BJ (cell line): ENCODE results near the gene COTL1. TPM values are rescaled to one million over a fixed set of nuclear protein-coding genes. Genes with fewer than 3 reads are reported as not detected.

Source experiments
- CTCF ChIA-PET: fragments of 350-600 bp; formaldehyde crosslinking; extraction: SDS; loops from one replicate; lab custom pipeline; 2021; ENCODE audit warnings: antibody characterized with exemption, inconsistent platforms; lab: Yijun Ruan, JAX
- POLR2A ChIA-PET: fragments of 300-600 bp; sonication (Branson Sonifier 250); formaldehyde crosslinking; extraction: SDS; loops from one replicate; lab custom pipeline; 2021; ENCODE audit warnings: antibody characterized with exemption; lab: Charles Lee
- DNase-seq: peaks from one replicate; pipeline ENCODE4 v3.0.0-alpha.2; 2011; ENCODE audit warnings: low read depth
- H3K27me3 ChIP-seq: 2 replicates; pipeline ENCODE4 v1.6.0; 2011; ENCODE audit warnings: low read length; ENCODE audit not compliant: control insufficient read depth, insufficient read depth
- H3K36me3 ChIP-seq: 2 replicates; pipeline ENCODE4 v1.5.1; 2011; ENCODE audit warnings: low read length; ENCODE audit not compliant: control insufficient read depth, insufficient read depth
- H3K4me3 ChIP-seq: 2 replicates; pipeline ENCODE4 v1.5.1; 2011; ENCODE audit warnings: low read depth, mild to moderate bottlenecking, control low read depth, low read length
- CTCF ChIP-seq: IDR thresholded peaks from 2 replicates; pipeline ENCODE4 v1.5.1; 2011; ENCODE audit warnings: low read depth, mild to moderate bottlenecking, control low read depth, inconsistent platforms, low read length, moderate library complexity; ENCODE audit not compliant: insufficient read depth
- polyA plus RNA-seq: library from polyadenylated mRNA; depleted of rRNA; stranded (reverse); fragments of >200 nt; gene quantifications from 2 replicates; pipeline ENCODE4 v1.2.3, GENCODE V29; 2011

The COTL1 gene
- polyA plus RNA-seq, 1 experiment: 166 TPM

- POLR2A ChIA-PET: no interaction called here
- no peak for DNase-seq
- no peak overlapping the region for H3K4me3 ChIP-seq
These were observed 60.4 kb downstream of the COTL1 start for GRCh38 chr16:84557504-84557903.

GRCh38 chr16:84557059-84557458, 60.8 kb downstream of the COTL1 start:
- Histone ChIP-seq H3K36me3 (peaks cover 4% of the 10 kb centered on the region; the same call in 1 of the 2 replicates), H3K27me3 (no peaks in the 10 kb centered on the region), H3K4me3 (no peak overlapping the region)
- no peak for TF ChIP-seq CTCF
- DNase-seq: no peak
- POLR2A ChIA-PET: no interaction called here
- CTCF ChIA-PET: interaction anchor here (0.9 to 1.0 kb wide), 2 partner anchors 17 to 66 kb away, joined by 3 read pairs; no protein-coding TSS in a partner anchor

More at GRCh38 chr16:84557504-84557903, 60.4 kb downstream of the COTL1 start:
- peaks cover 4% of the 10 kb centered on the region; the same call in 1 of the 2 replicates for H3K36me3 ChIP-seq
- TF ChIP-seq CTCF: no peak
- CTCF ChIA-PET: interaction anchor here (0.9 to 1.0 kb wide), 2 partner anchors 17 to 65 kb away, joined by 3 read pairs; no protein-coding TSS in a partner anchor
- H3K27me3 ChIP-seq: no peaks in the 10 kb centered on the region

DNA sequence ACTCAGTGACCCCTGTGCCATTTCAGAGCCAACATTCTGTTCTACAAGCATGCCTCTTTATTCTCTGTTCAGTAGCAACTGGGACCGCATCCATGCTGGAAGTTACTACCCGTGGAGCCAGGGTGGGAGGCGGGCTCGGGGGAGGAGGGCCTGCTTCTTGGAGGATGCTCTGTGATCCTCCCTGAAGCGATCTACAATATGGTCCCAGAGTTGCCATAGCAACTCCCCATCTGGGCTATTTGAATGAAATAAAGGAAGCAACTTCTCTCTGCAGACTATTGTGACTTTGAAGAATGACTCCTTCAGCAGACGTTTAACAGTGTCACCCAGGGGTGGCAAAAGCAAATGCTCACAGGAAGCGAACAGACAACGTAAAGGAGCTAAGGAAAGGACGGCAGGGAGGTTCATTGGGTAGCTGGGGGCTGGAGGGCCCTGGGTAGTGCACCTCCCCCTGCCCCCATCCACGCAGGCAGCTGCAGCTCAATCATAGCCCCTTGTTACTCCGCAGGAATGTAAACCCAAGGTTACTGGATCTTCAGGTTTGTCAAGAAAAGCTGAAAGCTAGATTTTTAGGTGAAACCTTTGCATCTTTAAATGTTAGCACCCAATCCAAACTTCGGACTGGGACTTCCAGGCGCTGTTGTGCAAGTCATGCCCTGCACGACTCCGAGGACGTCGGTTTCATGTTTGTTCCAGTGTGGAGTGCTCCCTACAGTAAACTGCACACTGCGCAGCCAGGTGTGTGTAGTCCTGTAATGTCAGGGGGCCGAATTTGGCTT, 62.3 kb downstream of the COTL1 start:
- H3K27me3 ChIP-seq: no peaks in the 10 kb centered on the region
- ChIA-PET POLR2A (interaction anchor here (0.6 kb wide), 2 partner anchors 10 to 13 kb away, joined by 4 read pairs; no protein-coding TSS in a partner anchor), CTCF (no interaction called here)
- H3K4me3 ChIP-seq: no peak overlapping the region
- no peak for TF ChIP-seq CTCF
- no peak for DNase-seq
- H3K36me3 ChIP-seq: no peaks in the 10 kb centered on the region

DNA sequence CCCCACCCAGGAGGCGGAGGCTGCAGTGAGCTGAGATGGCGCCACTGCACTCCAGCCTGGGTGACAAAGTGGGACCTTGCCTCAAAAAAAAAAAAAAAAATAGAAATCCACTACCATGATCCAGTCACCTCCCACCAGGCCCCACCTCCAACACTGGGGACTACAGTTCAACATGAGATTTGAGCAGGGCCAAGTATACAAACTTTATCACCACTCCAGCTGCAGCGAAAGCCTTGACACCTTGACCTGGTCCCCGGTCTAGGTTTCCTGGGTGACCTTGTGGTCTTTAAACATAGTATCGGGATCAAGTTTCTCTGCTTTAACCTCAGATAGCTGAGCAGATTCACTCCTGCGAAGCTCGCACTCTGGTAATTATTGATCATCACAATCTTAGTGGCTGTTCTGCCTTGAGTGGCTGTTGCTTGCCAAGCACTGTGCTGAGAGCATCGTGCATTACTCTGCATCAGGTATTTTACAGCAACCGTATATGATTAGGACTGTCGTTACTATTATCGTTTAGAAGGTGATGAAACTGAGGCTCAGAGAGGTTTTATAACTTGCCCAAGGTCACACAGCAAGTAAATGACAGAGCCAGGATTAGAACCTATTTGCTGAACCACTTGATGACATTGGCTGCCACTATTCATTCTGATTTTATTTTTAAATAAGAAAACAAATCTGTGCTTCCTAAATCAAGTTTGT, 63.1 kb downstream of the COTL1 start:
- POLR2A ChIA-PET: no interaction called here
- TF ChIP-seq CTCF: no peak
- Histone ChIP-seq H3K36me3 (no peaks in the 10 kb centered on the region), H3K4me3 (no peak overlapping the region), H3K27me3 (no peaks in the 10 kb centered on the region)
- no peak for DNase-seq
- CTCF ChIA-PET: interaction anchor here (1.5 kb wide), 1 partner anchor 14 kb away, joined by 3 read pairs; no protein-coding TSS in a partner anchor

- Histone ChIP-seq H3K27me3 (no peaks in the 10 kb centered on the region), H3K36me3 (no peaks in the 10 kb centered on the region), H3K4me3 (no peak overlapping the region)
- DNase-seq: no peak
- ChIA-PET CTCF (interaction anchor here (1.5 kb wide), 1 partner anchor 15 kb away, joined by 3 read pairs; no protein-coding TSS in a partner anchor), POLR2A (no interaction called here)
- no peak for TF ChIP-seq CTCF
These were observed 63.9 kb downstream of the COTL1 start for GRCh38 chr16:84553873-84554399.
